ENCODE results near the gene NT5C1A.

NT5C1A gene

GRCh38 chr1:39694026-39694425 lies 22.1 kb upstream of the NT5C1A start:
- Mint-ChIP-seq H3K9me3 (no peaks in the 10 kb centered on the region), H3K36me3 (ENCODE audit: low read depth) (no peaks in the 10 kb centered on the region), H3K4me1 (ENCODE audit: low read depth) (peaks cover 35% of the 10 kb centered on the region), H3K4me3 (no peak overlapping the region), H3K27ac (no peak overlapping the region), H3K27me3 (peaks cover 45% of the 10 kb centered on the region)

- Mint-ChIP-seq H3K27me3 (peaks cover 44% of the 10 kb centered on the region), H3K36me3 (ENCODE audit: low read depth) (no peaks in the 10 kb centered on the region), H3K4me3 (no peak overlapping the region), H3K9me3 (no peaks in the 10 kb centered on the region), H3K27ac (no peak overlapping the region), H3K4me1 (ENCODE audit: low read depth) (peaks cover 35% of the 10 kb centered on the region)
Measured at GRCh38 chr1:39692152-39693074, 20.5 kb upstream of the NT5C1A start.

- Mint-ChIP-seq H3K27ac (peak within 1 kb of the TSS; percentile 16), H3K36me3 (ENCODE audit: low read depth) (no peaks in the 10 kb centered on the region), H3K27me3 (peaks cover 40% of the 10 kb centered on the region), H3K4me3 (peak within 1 kb of the TSS; percentile 74), H3K4me1 (ENCODE audit: low read depth) (peaks cover 35% of the 10 kb centered on the region), H3K9me3 (no peaks in the 10 kb centered on the region)
Measured at GRCh38 chr1:39691383-39692151, 19.7 kb upstream of the NT5C1A start, which contains the start of gene HPCAL4. TSS of gene HPCAL4 (minus strand) at chr1:39691433. CDS start at chr1:39684603, 6,830 bp downstream.

GRCh38 chr1:39690794-39691382 lies 19.0 kb upstream of the NT5C1A start:
- no peaks in the 10 kb centered on the region for H3K9me3 Mint-ChIP-seq
- peaks cover 41% of the 10 kb centered on the region for H3K27me3 Mint-ChIP-seq
- H3K27ac Mint-ChIP-seq = peak overlapping the region; percentile 16
- H3K4me1 Mint-ChIP-seq (ENCODE audit: low read depth) = peaks cover 35% of the 10 kb centered on the region
- peak overlapping the region; percentile 74 for H3K4me3 Mint-ChIP-seq
- no peaks in the 10 kb centered on the region for H3K36me3 Mint-ChIP-seq (ENCODE audit: low read depth)

DNA sequence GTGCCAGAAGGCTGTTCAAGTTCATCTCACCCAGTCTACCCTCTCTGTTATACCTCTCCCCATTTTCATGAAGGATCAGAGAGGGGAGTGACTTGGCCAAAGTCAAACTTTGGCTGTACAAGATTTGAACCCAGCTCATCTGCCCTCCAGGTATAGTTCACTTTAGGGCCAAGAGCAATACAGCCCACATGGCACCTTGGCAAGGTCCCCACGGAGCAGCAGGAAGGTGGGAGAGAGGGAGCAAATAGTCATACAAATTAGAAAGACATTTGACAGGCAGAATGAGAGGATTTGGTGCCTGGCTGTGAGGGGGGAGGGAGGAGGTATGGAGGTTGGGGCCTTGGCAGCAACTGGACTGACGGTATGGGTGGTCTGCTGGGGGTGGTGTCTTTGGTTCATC lies 18.3 kb upstream of the NT5C1A start:
- Mint-ChIP-seq H3K4me1 (ENCODE audit: low read depth) (peaks cover 32% of the 10 kb centered on the region), H3K36me3 (ENCODE audit: low read depth) (no peaks in the 10 kb centered on the region), H3K4me3 (peak overlapping the region; percentile 74), H3K27ac (no peak overlapping the region), H3K27me3 (peaks cover 38% of the 10 kb centered on the region), H3K9me3 (no peaks in the 10 kb centered on the region)

DNA sequence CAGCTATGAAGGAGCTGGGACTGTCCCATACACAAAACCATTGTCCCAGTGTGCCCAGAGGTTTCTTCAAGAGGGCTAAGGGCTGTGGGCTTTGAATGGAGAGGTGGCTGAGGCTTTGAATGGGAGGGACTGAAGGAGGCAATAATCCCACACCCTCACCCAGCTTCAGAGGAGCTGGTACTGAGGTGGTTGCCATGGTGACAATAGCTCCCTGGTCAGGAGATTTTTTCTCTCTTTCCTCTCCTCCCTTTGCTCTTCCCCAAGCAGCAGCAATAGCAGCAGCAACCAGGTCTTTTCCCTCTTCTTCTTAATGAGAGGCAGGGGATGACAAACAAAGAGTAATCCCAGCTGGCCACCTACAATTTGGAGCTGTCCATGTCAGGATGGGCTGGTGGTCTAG lies 17.7 kb upstream of the NT5C1A start:
- H3K4me1 Mint-ChIP-seq (ENCODE audit: low read depth) = peaks cover 26% of the 10 kb centered on the region
- no peak overlapping the region for H3K4me3 Mint-ChIP-seq
- H3K36me3 Mint-ChIP-seq (ENCODE audit: low read depth) = no peaks in the 10 kb centered on the region
- H3K9me3 Mint-ChIP-seq = no peaks in the 10 kb centered on the region
- H3K27me3 Mint-ChIP-seq = peaks cover 37% of the 10 kb centered on the region
- no peak overlapping the region for H3K27ac Mint-ChIP-seq

DNA sequence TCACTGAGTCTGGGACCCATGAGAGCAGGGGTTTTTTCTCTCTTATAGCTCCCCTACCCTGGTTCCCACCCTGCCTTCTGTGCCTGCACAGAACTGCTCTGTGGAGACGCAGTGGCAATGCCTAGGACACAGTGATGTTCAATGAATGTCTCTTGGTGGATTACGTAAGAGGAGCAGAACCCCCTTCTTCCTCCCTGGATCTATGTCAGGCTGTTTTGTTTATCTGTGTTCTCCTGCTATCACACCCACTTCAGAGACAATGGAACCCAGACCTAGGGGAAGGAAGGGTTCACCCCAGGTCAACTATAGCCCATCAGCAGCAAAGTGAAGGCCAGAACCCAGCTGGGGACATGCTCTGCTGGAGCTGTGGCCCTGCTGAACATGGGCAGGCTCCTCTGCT lies 17.3 kb upstream of the NT5C1A start:
- H3K36me3 Mint-ChIP-seq (ENCODE audit: low read depth) = no peaks in the 10 kb centered on the region
- H3K27ac Mint-ChIP-seq = no peak overlapping the region
- H3K4me3 Mint-ChIP-seq = no peak overlapping the region
- H3K27me3 Mint-ChIP-seq = peaks cover 41% of the 10 kb centered on the region
- H3K9me3 Mint-ChIP-seq = no peaks in the 10 kb centered on the region
- peaks cover 22% of the 10 kb centered on the region for H3K4me1 Mint-ChIP-seq (ENCODE audit: low read depth)

DNA sequence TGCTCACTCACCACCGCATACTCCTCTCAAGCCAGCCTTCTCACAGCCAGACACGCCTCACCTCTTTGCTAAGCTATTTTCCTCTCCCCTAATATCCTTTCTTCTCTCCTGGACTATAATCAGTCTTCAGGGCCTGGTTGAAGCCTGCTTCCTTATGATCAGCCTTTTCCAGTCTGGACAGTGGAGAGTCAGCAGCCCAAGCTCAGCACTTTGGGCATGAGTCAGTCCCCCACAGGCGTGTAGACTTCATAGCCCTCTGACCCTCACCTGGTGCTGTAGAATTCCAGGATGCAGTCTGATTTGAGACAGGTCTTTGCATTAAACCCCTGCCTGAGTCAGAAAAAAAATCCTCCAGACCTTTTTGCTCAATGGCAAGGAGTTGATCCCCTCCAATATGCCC lies 16.8 kb upstream of the NT5C1A start:
- H3K36me3 Mint-ChIP-seq (ENCODE audit: low read depth) = no peaks in the 10 kb centered on the region
- no peaks in the 10 kb centered on the region for H3K9me3 Mint-ChIP-seq
- H3K27me3 Mint-ChIP-seq = peaks cover 41% of the 10 kb centered on the region
- peaks cover 19% of the 10 kb centered on the region for H3K4me1 Mint-ChIP-seq (ENCODE audit: low read depth)
- no peak overlapping the region for H3K4me3 Mint-ChIP-seq
- no peak overlapping the region for H3K27ac Mint-ChIP-seq

GRCh38 chr1:39687243-39687642 lies 15.3 kb upstream of the NT5C1A start:
- H3K4me3 Mint-ChIP-seq = no peak overlapping the region
- no peak overlapping the region for H3K27ac Mint-ChIP-seq
- peaks cover 37% of the 10 kb centered on the region for H3K27me3 Mint-ChIP-seq
- H3K9me3 Mint-ChIP-seq = no peaks in the 10 kb centered on the region
- H3K36me3 Mint-ChIP-seq (ENCODE audit: low read depth) = peaks cover 4% of the 10 kb centered on the region
- peaks cover 11% of the 10 kb centered on the region for H3K4me1 Mint-ChIP-seq (ENCODE audit: low read depth)

DNA sequence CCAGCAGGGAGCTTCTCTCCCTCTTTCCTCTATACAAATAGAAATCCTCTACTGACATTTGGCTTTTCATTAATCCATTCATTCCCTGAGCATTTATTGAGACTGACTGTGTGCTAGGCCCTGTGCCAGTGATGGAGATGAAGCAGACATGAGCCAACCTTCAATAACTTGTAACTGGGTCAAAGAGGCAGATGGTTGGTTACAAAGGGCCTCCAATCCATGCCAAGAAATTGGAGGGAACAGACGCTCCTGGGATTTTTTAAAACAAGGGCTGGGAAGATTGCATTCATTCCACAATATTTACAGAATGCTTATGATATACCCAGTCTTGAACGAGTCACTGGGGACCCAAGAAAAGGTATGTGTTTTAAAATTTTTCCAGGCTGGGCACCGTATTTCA lies 13.2 kb upstream of the NT5C1A start:
- Mint-ChIP-seq H3K4me3 (no peak overlapping the region), H3K27ac (no peak overlapping the region)

DNA sequence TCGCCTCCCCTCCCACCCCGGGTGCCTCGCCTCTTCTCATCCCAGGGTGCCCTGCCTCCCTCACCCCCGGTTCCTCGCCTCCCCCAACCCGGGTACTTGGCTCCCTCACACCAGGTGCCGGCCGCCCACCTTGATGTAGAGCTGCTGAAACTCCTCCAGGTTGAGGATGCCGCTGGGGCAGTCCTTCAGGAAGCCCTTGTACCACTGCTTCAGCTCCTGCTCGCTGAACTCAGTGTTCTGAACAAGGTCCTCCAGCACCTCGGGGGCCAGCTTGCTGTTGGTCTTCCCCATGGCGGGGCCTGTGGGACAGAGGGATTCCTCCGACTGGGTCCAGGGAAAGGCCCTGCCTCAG lies 12.4 kb upstream of the NT5C1A start:
- no peak overlapping the region for H3K27ac Mint-ChIP-seq
- peaks cover 4% of the 10 kb centered on the region for H3K36me3 Mint-ChIP-seq (ENCODE audit: low read depth)
- H3K4me1 Mint-ChIP-seq (ENCODE audit: low read depth) = peaks cover 9% of the 10 kb centered on the region
- H3K4me3 Mint-ChIP-seq = no peak overlapping the region
- no peaks in the 10 kb centered on the region for H3K9me3 Mint-ChIP-seq
- peaks cover 33% of the 10 kb centered on the region for H3K27me3 Mint-ChIP-seq

More for the DNA sequence above, 13.2 kb upstream of the NT5C1A start:
- H3K4me1 Mint-ChIP-seq (ENCODE audit: low read depth) = peaks cover 10% of the 10 kb centered on the region
- no peaks in the 10 kb centered on the region for H3K9me3 Mint-ChIP-seq
- peaks cover 35% of the 10 kb centered on the region for H3K27me3 Mint-ChIP-seq
- peaks cover 4% of the 10 kb centered on the region for H3K36me3 Mint-ChIP-seq (ENCODE audit: low read depth)

DNA sequence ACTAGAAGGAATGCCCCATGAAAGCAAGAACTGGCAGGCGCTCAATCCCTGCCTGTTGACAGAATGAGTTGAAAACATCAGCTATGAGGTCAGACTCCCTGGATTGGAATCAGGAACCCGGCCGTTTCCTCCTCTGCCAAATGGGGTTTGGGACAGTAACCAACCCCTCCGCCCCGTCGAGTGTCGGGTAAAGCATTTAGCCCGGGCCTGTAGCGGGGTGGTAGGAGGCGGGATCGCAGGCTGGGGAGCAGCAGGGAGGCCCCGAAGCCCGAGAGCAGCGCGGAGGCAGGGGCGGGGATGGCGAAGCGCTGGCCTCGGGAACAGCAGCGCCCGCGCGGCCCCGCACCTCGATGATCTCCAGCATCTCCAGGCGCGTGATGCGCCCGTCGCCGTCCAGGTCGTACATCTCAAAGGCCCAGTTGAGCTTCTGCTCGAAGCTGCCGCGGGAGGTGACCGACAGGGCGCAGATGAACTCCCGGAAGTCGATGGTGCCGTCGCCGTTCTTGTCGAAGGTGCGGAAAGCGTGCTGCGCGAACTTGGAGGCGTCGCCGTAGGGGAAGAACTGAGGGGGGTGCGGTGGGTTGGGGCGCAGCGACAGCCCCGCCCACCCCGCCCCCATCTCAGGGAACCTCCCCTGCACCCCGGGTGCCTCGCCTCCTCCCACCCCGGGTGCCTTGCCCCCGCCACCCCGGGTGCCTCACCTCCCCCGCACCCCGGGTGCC lies 11.8 kb upstream of the NT5C1A start:
- H3K4me3 Mint-ChIP-seq = no peak overlapping the region
- no peaks in the 10 kb centered on the region for H3K9me3 Mint-ChIP-seq
- H3K27me3 Mint-ChIP-seq = peaks cover 29% of the 10 kb centered on the region

GRCh38 chr1:39681999-39682398 lies 10.1 kb upstream of the NT5C1A start:
- Mint-ChIP-seq H3K9me3 (no peaks in the 10 kb centered on the region), H3K4me1 (ENCODE audit: low read depth) (peaks cover 9% of the 10 kb centered on the region), H3K27me3 (peaks cover 18% of the 10 kb centered on the region), H3K36me3 (ENCODE audit: low read depth) (peaks cover 4% of the 10 kb centered on the region), H3K27ac (no peak overlapping the region), H3K4me3 (no peak overlapping the region)

More for the DNA sequence above, 11.8 kb upstream of the NT5C1A start:
- peaks cover 4% of the 10 kb centered on the region for H3K36me3 Mint-ChIP-seq (ENCODE audit: low read depth)
- no peak overlapping the region for H3K27ac Mint-ChIP-seq
- H3K4me1 Mint-ChIP-seq (ENCODE audit: low read depth) = peaks cover 9% of the 10 kb centered on the region

GRCh38 chr1:39681294-39681693 lies 9.4 kb upstream of the NT5C1A start:
- H3K36me3 Mint-ChIP-seq (ENCODE audit: low read depth) = peaks cover 4% of the 10 kb centered on the region
- peaks cover 9% of the 10 kb centered on the region for H3K4me1 Mint-ChIP-seq (ENCODE audit: low read depth)
- no peaks in the 10 kb centered on the region for H3K9me3 Mint-ChIP-seq
- no peak overlapping the region for H3K4me3 Mint-ChIP-seq
- H3K27me3 Mint-ChIP-seq = peaks cover 16% of the 10 kb centered on the region
- H3K27ac Mint-ChIP-seq = no peak overlapping the region

Measured in stimulated activated naive CD8-positive, alpha-beta T cell treated with anti-CD3 and anti-CD28 coated beads, Interleukin-15, Interleukin-2, amounts not matched to agents 100 ng/mL and 50 ng/mL, for 24 hours (primary cell).